T47D (cell line): Measurements from ENCODE around the gene DNLZ.
A peak's percentile ranks its signal among the peaks of the same experiment; 100 is the strongest.

Experiments
- DNase-seq, 2 experiments: peaks; one replicate each; pipeline versions ENCODE4 v3.0.0 to v3.0.0-alpha.2; 2011 to 2012; ENCODE audit warnings: low read depth in 1 of 2, low spot score in 1 of 2
- JUND ChIP-seq: IDR thresholded peaks from 2 replicates; pipeline ENCODE4 v1.6.1; 2012; ENCODE audit warnings: low read depth
- in situ Hi-C: cut with HindIII; loops from 2 replicates; pipeline ENCODE4 v1.10.0; 2016; ENCODE audit warnings: low sequenced_read_pairs, low pct_unique_long_range_greater_than_20kb

The DNLZ gene

GRCh38 chr9:136314944-136315343 lies 48.6 kb downstream of the DNLZ start:
- in situ Hi-C loops = no loop called here
- no peak for DNase-seq
- no peak for TF ChIP-seq JUND

- in situ Hi-C loops = no loop called here
- DNase-seq = no peak
- no peak for TF ChIP-seq JUND
Measured at GRCh38 chr9:136314056-136314416, 49.5 kb downstream of the DNLZ start.

DNA sequence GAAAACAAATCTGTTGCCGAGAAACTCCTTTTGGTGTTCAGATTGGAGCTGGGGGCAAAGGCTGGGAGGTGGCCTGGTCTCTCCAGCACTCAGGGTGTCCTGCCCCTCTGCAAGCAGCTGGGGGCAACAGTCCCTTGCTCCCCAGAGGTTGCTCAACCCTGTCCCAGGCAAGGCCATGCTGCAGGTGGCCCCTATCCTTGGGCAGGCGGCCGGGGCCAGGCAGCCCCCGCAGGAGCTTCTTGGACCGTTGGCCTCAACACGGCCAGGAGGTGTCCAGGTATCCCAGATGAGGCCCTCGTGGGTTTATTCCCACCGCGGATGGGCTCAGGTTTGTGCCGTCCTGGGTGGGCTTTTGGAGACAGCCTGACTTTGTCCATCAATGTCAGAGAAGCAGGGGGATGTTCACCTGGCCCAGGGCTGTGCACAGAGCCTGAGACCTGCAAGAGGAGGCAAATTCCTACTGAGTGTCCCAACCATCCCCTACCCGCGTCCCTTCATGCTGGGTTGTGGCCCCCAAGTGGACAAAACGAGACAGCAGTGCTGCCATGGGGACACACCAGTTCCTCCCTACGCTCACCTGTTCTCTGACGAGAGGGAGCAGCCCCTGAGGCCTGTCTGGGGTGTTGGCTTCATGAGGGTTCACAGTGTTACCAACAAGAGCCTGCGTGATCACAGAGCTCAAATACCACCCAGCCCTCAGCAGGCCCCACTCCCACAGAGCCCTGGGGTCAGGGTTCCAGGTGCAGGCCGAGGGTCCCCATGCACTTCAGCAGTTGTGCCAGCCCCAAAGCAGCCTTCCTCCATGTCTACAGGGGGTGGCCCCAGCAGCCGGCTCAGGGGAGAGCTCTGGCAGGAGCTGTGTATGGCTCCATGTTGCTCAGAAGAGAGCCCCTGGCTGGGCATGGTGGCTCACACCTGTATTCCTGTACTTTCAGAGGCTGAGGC lies 50.2 kb downstream of the DNLZ start:
- no peak for DNase-seq
- in situ Hi-C loops = no loop called here
- TF ChIP-seq JUND = no peak

- peak; percentile 67 to 85 for DNase-seq
- no peak for TF ChIP-seq JUND
- in situ Hi-C loops = no loop called here
Measured at GRCh38 chr9:136312436-136312835, 51.1 kb downstream of the DNLZ start.

DNA sequence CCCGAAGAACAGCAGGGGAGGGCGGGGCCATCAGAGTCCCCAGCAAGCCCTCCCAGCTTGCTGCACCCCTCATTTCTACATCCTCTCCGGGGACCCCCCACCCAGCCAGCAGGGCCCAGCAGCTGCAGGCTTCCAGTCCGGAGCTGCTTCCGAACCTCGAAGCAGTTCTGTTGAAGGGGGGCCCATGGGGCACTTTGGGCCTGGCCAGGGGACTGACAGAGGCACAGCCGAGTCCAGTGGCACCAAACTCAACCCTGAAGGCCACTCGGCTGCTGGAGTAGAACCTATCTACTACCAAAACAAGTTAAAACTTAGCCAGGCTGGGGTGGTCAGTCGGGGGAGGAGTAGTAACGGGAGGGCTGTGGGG lies 51.6 kb downstream of the DNLZ start:
- TF ChIP-seq JUND = no peak
- DNase-seq = no peak
- in situ Hi-C loops = no loop called here

DNA sequence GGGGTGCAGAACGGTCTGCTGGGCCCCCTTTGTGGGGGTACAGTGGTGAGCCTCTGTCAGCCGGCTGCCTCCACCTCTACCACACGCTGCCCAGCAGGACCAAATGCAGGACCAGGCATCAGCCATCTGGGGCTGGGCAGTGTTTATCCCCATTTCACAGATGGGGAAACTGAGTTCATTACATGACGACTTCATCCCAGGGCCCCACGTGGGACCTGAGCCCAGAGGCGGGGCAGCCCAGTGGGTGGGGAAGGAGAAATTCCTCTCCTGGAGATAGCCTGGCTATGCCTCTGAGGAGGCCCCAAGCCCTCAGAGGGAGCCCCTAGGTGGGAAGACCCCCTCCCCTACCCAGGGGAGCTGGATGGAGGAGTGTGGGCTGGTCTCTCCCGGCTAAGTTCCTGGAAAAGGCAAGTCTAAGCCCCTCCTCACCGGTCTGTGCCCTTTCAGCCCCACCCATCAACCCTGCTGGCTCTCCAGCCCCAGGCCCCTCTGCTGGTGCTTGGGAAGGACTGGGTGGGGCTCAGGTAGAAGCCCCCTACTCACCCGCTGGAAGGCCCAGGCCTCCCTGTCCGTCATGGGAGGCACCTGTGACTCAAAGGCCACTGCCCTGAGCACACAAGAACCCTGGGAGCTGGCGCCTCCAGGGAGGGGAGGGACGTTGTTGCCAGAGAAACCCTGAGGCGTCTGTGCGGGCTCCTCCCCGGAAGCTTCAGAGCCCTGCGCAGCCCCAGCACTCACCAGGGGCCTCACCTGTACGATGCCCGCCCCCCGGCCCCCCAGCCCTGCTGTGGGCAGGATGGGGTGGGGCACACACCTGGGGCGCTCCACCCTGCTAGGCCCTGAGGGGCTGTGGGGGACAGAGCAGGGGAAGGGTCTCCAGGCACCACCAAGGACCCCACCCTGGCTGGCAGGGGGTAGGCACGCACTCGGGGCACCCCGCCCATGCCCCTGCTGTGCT lies 52.2 kb downstream of the DNLZ start:
- peak in 1 of 2 experiments; percentile 39 for DNase-seq
- no peak for TF ChIP-seq JUND
- in situ Hi-C loops = no loop called here

DNA sequence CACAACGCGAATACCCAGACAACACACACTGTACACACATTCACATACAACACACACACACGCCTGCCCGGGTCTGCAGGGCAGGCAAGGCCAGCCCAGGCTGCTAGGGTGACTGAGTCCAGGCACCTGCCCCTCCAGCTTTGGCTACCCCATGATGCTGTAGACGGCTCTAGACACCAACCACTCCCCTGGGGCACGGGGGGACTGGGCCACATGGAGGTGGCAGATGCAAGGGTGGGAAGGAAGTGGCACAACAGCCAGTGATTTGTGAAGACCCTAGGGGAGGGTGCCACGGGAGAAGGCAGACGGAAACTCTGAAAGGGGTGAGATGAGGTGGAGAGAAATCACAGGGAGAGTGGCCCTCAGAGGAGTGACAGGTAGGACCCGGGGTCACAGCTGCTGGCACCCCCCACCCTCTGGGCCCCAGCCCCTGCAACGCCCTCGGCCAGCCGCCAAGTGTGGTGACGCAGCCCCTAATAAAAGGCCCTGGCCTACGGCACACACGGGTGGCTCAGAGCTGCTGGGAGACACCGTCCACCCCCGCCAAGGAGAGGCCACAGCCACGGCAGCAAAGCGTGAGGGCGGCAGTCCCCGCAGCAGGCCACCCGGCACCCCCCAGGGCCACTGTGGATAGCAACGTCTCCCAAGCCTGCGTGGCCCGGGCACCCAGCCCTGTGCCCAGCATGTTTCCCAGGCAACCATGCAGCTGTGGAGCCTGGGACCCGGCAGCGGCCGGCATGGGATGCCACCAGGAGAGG lies 53.1 kb downstream of the DNLZ start:
- no peak for DNase-seq
- in situ Hi-C loops = no loop called here
- no peak for TF ChIP-seq JUND

DNA sequence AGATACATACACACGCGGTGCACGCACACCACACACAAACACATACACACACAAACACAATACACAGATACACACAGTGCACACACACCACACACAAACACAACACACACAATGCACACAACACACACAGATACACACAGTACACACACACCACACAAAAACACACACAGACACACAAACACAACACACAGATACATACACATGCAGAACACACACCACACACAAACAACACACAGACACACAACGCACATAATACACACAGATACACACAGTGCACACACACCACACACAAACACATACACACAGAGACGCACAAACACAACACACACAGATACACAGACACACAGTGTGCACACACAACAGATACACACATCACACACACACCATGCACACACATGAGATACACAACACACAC lies 53.7 kb downstream of the DNLZ start:
- TF ChIP-seq JUND = no peak
- in situ Hi-C loops = no loop called here
- no peak for DNase-seq
